HEK293 (cell line): Measurements from ENCODE around the gene SHC3.
A peak's percentile ranks its signal among the peaks of the same experiment; 100 is the strongest.

Source experiments
- CTCF ChIA-PET: fragments of 350-600 bp; formaldehyde crosslinking; extraction: SDS; loops from one replicate; lab custom pipeline; 2021; ENCODE audit warnings: antibody characterized with exemption; lab: Yijun Ruan, JAX
- POLR2A ChIA-PET: fragments of 300-600 bp; formaldehyde crosslinking; extraction: SDS; loops from one replicate; lab custom pipeline; 2020; ENCODE audit warnings: antibody characterized with exemption, inconsistent platforms; lab: Yijun Ruan, JAX
- H3K27ac ChIP-seq: fragments of 200-500 bp; sonication (Bioruptor generic); 2 replicates; pipeline ENCODE4 v1.5.1; 2014; ENCODE audit warnings: low read depth, low read length, control low read depth, inconsistent platforms; ENCODE audit errors: extremely low read depth
- H3K36me3 ChIP-seq, 2 experiments: fragments of 200-500 bp in 1 of 2; sonication (Bioruptor generic) in 1 of 2; 1 replicate in 1 of 2; 2 replicates in 1 of 2; pipeline ENCODE4 v1.5.1; 2014 to 2017; ENCODE audit warnings: inconsistent platforms in 2 of 2, low read length in 2 of 2; ENCODE audit not compliant: control insufficient read depth in 2 of 2, insufficient read depth in 1 of 2
- H3K4me1 ChIP-seq: fragments of 200-500 bp; sonication (Bioruptor generic); 2 replicates; pipeline ENCODE4 v1.5.1; 2014; ENCODE audit warnings: mild to moderate bottlenecking, low read length, inconsistent platforms; ENCODE audit not compliant: control insufficient read depth, insufficient read depth
- H3K4me3 ChIP-seq: 2 replicates; pipeline ENCODE4 v1.5.1; 2011; ENCODE audit warnings: low read depth, mild to moderate bottlenecking, control low read depth, low read length, moderate library complexity
- H3K9me3 ChIP-seq: fragments of 200-500 bp; sonication (Bioruptor generic); 2 replicates; pipeline ENCODE4 v1.5.1; 2014; ENCODE audit warnings: low read depth, low read length, inconsistent platforms; ENCODE audit not compliant: control insufficient read depth, insufficient read depth
- EGR2 ChIP-seq: fragments of 450-650 bp; formaldehyde crosslinking; IDR thresholded peaks from 2 replicates; pipeline ENCODE4 v1.5.1; 2016; ENCODE audit warnings: low read depth, missing biosample characterization, missing genetic modification characterization
- GLIS1 ChIP-seq: fragments of 450-650 bp; formaldehyde crosslinking; IDR thresholded peaks from 2 replicates; pipeline ENCODE4 v1.5.1; 2016; ENCODE audit warnings: missing biosample characterization, missing genetic modification characterization
- KLF7 ChIP-seq: fragments of 450-650 bp; formaldehyde crosslinking; IDR thresholded peaks from 2 replicates; pipeline ENCODE4 v1.5.1; 2016; ENCODE audit warnings: missing biosample characterization, missing genetic modification characterization, borderline replicate concordance
- MZF1 ChIP-seq: fragments of 450-650 bp; formaldehyde crosslinking; IDR thresholded peaks from 2 replicates; pipeline ENCODE4 v1.5.1; 2017; ENCODE audit warnings: missing biosample characterization, missing genetic modification characterization, borderline replicate concordance
- REPIN1 ChIP-seq: fragments of 450-650 bp; formaldehyde crosslinking; IDR thresholded peaks from 2 replicates; pipeline ENCODE4 v1.5.1; 2017; ENCODE audit warnings: missing biosample characterization, missing genetic modification characterization, low read depth
- ZBTB1 ChIP-seq: fragments of 450-650 bp; formaldehyde crosslinking; IDR thresholded peaks from 2 replicates; pipeline ENCODE4 v1.5.1; 2016; ENCODE audit warnings: missing biosample characterization, missing genetic modification characterization
- ZBTB8A ChIP-seq: fragments of 450-650 bp; formaldehyde crosslinking; IDR thresholded peaks from 2 replicates; pipeline ENCODE4 v1.5.1; 2016; ENCODE audit warnings: missing biosample characterization, missing genetic modification characterization
- ZIC2 ChIP-seq: fragments of 450-650 bp; formaldehyde crosslinking; IDR thresholded peaks from 2 replicates; pipeline ENCODE4 v1.5.1; 2016; ENCODE audit warnings: missing biosample characterization, missing genetic modification characterization
- ZNF112 ChIP-seq: fragments of 450-650 bp; formaldehyde crosslinking; IDR thresholded peaks from 2 replicates; pipeline ENCODE4 v1.5.0; 2017; ENCODE audit warnings: missing biosample characterization, missing genetic modification characterization
- ZNF324 ChIP-seq: fragments of 450-650 bp; formaldehyde crosslinking; IDR thresholded peaks from 2 replicates; pipeline ENCODE4 v1.5.1; 2016; ENCODE audit warnings: missing biosample characterization, missing genetic modification characterization
- ZNF416 ChIP-seq: fragments of 450-650 bp; formaldehyde crosslinking; IDR thresholded peaks from 2 replicates; pipeline ENCODE4 v1.5.1; 2016; ENCODE audit warnings: missing biosample characterization, missing genetic modification characterization
- ZNF529 ChIP-seq: fragments of 450-650 bp; formaldehyde crosslinking; IDR thresholded peaks from 2 replicates; pipeline ENCODE4 v1.5.1; 2017; ENCODE audit warnings: missing genetic modification characterization, missing biosample characterization; ENCODE audit not compliant: insufficient replicate concordance
- ZNF626 ChIP-seq: fragments of 450-650 bp; sonication (Bioruptor Pico); formaldehyde crosslinking; IDR thresholded peaks from 2 replicates; pipeline ENCODE4 v1.5.1; 2018; ENCODE audit warnings: missing biosample characterization, missing genetic modification characterization, inconsistent platforms
- ZNF654 ChIP-seq: fragments of 450-650 bp; formaldehyde crosslinking; IDR thresholded peaks from 2 replicates; pipeline ENCODE4 v1.5.1; 2016; ENCODE audit warnings: low read depth, missing biosample characterization, missing genetic modification characterization
- ZNF660 ChIP-seq: fragments of 450-650 bp; IDR thresholded peaks from 2 replicates; pipeline ENCODE4 v1.5.1; 2018; ENCODE audit warnings: missing biosample characterization, mild to moderate bottlenecking, missing genetic modification characterization
- ZNF785 ChIP-seq: fragments of 450-650 bp; formaldehyde crosslinking; IDR thresholded peaks from 2 replicates; pipeline ENCODE4 v1.5.1; 2016; ENCODE audit warnings: missing biosample characterization, missing genetic modification characterization
- ZNF843 ChIP-seq: fragments of 450-650 bp; formaldehyde crosslinking; IDR thresholded peaks from 2 replicates; pipeline ENCODE4 v1.5.1; 2016; ENCODE audit warnings: missing biosample characterization, missing genetic modification characterization
- ZSCAN18 ChIP-seq: fragments of 450-650 bp; formaldehyde crosslinking; IDR thresholded peaks from 2 replicates; pipeline ENCODE4 v1.5.1; 2016; ENCODE audit warnings: missing biosample characterization, missing genetic modification characterization
- ZSCAN30 ChIP-seq: fragments of 450-650 bp; IDR thresholded peaks from 2 replicates; pipeline ENCODE4 v1.5.1; 2018; ENCODE audit warnings: missing biosample characterization, mild to moderate bottlenecking, missing genetic modification characterization, moderate library complexity
- TF ChIP-seq, protein P1 (sequence below): fragments of 450-650 bp; formaldehyde crosslinking; IDR thresholded peaks from 2 replicates; pipeline ENCODE4 v1.5.1; 2017; ENCODE audit warnings: missing biosample characterization, missing genetic modification characterization
- TF ChIP-seq, protein P2 (sequence below): fragments of 450-650 bp; IDR thresholded peaks from 2 replicates; pipeline ENCODE4 v1.5.1; 2018; ENCODE audit warnings: missing biosample characterization, missing genetic modification characterization
- TF ChIP-seq, protein P3 (sequence below): fragments of 450-650 bp; formaldehyde crosslinking; IDR thresholded peaks from 2 replicates; pipeline ENCODE4 v1.5.1; 2016; ENCODE audit warnings: missing biosample characterization, missing genetic modification characterization
- TF ChIP-seq, protein P4 (sequence below): fragments of 450-650 bp; formaldehyde crosslinking; IDR thresholded peaks from 2 replicates; pipeline ENCODE4 v1.5.1; 2016; ENCODE audit warnings: missing biosample characterization, missing genetic modification characterization

Gene SHC3

GRCh38 chr9:89001917-89002540 is 176.6 kb downstream of the SHC3 start (continued):
- no peak for TF ChIP-seq ZNF112 (tag by site-specific recombination)

- no peaks in the 10 kb centered on the region for H3K9me3 ChIP-seq
- no peak overlapping the region for H3K27ac ChIP-seq
- no peak for TF ChIP-seq ZNF626 (tag by site-specific recombination)
- TF ChIP-seq ZNF843 (tag by site-specific recombination) = no peak
- no peak for TF ChIP-seq REPIN1 (tag by site-specific recombination)
- TF ChIP-seq MZF1 (tag by site-specific recombination) = no peak
- no peak for TF ChIP-seq ZBTB1
- TF ChIP-seq, protein P1, sequence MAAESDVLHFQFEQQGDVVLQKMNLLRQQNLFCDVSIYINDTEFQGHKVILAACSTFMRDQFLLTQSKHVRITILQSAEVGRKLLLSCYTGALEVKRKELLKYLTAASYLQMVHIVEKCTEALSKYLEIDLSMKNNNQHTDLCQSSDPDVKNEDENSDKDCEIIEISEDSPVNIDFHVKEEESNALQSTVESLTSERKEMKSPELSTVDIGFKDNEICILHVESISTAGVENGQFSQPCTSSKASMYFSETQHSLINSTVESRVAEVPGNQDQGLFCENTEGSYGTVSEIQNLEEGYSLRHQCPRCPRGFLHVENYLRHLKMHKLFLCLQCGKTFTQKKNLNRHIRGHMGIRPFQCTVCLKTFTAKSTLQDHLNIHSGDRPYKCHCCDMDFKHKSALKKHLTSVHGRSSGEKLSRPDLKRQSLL = no peak
- TF ChIP-seq GLIS1 (tag by site-specific recombination) = peak; percentile 80
- TF ChIP-seq KLF7 (tag by site-specific recombination) = no peak
- 0 out of 2 replicates have a peak, but pooled peaks have one; percentile 28 for TF ChIP-seq ZSCAN30 (tag by site-specific recombination)
- peak; percentile 89 for TF ChIP-seq ZNF654 (tag by site-specific recombination)
- no peak for TF ChIP-seq ZSCAN18 (tag by site-specific recombination)
- TF ChIP-seq, protein P2, sequence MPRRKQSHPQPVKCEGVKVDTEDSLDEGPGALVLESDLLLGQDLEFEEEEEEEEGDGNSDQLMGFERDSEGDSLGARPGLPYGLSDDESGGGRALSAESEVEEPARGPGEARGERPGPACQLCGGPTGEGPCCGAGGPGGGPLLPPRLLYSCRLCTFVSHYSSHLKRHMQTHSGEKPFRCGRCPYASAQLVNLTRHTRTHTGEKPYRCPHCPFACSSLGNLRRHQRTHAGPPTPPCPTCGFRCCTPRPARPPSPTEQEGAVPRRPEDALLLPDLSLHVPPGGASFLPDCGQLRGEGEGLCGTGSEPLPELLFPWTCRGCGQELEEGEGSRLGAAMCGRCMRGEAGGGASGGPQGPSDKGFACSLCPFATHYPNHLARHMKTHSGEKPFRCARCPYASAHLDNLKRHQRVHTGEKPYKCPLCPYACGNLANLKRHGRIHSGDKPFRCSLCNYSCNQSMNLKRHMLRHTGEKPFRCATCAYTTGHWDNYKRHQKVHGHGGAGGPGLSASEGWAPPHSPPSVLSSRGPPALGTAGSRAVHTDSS (tag by site-specific recombination) = no peak
- TF ChIP-seq ZNF660 = 0 out of 2 replicates have a peak, but pooled peaks have one; percentile 41
- TF ChIP-seq, protein P3, sequence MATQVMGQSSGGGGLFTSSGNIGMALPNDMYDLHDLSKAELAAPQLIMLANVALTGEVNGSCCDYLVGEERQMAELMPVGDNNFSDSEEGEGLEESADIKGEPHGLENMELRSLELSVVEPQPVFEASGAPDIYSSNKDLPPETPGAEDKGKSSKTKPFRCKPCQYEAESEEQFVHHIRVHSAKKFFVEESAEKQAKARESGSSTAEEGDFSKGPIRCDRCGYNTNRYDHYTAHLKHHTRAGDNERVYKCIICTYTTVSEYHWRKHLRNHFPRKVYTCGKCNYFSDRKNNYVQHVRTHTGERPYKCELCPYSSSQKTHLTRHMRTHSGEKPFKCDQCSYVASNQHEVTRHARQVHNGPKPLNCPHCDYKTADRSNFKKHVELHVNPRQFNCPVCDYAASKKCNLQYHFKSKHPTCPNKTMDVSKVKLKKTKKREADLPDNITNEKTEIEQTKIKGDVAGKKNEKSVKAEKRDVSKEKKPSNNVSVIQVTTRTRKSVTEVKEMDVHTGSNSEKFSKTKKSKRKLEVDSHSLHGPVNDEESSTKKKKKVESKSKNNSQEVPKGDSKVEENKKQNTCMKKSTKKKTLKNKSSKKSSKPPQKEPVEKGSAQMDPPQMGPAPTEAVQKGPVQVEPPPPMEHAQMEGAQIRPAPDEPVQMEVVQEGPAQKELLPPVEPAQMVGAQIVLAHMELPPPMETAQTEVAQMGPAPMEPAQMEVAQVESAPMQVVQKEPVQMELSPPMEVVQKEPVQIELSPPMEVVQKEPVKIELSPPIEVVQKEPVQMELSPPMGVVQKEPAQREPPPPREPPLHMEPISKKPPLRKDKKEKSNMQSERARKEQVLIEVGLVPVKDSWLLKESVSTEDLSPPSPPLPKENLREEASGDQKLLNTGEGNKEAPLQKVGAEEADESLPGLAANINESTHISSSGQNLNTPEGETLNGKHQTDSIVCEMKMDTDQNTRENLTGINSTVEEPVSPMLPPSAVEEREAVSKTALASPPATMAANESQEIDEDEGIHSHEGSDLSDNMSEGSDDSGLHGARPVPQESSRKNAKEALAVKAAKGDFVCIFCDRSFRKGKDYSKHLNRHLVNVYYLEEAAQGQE (tag by site-specific recombination) = no peak
- no peak for TF ChIP-seq ZNF529 (tag by site-specific recombination)
- TF ChIP-seq ZNF324 = no peak
- TF ChIP-seq ZNF416 = no peak
- TF ChIP-seq EGR2 (tag by site-specific recombination) = 0 out of 2 replicates have a peak, but pooled peaks have one; percentile 16
- TF ChIP-seq ZBTB8A = peak; percentile 87
- TF ChIP-seq, protein P4, sequence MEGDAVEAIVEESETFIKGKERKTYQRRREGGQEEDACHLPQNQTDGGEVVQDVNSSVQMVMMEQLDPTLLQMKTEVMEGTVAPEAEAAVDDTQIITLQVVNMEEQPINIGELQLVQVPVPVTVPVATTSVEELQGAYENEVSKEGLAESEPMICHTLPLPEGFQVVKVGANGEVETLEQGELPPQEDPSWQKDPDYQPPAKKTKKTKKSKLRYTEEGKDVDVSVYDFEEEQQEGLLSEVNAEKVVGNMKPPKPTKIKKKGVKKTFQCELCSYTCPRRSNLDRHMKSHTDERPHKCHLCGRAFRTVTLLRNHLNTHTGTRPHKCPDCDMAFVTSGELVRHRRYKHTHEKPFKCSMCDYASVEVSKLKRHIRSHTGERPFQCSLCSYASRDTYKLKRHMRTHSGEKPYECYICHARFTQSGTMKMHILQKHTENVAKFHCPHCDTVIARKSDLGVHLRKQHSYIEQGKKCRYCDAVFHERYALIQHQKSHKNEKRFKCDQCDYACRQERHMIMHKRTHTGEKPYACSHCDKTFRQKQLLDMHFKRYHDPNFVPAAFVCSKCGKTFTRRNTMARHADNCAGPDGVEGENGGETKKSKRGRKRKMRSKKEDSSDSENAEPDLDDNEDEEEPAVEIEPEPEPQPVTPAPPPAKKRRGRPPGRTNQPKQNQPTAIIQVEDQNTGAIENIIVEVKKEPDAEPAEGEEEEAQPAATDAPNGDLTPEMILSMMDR (tag by site-specific recombination) = peak; percentile 74
- no peak for TF ChIP-seq ZNF785
- peak; percentile 69 for TF ChIP-seq ZIC2 (tag by site-specific recombination)
- CTCF ChIA-PET = interaction anchor here (0.6 to 1.6 kb wide), 15 partner anchors 8 to 464 kb away, joined by 3 to 8 read pairs (median 4); no protein-coding TSS in a partner anchor
- H3K4me1 ChIP-seq = no peaks in the 10 kb centered on the region
- H3K4me3 ChIP-seq = no peak overlapping the region
- peaks cover 0 to 31% of the 10 kb centered on the region in 2 experiments; a peak in 1 of 3 replicates for H3K36me3 ChIP-seq
- POLR2A ChIA-PET = interaction anchor here (0.6 to 0.9 kb wide), 2 partner anchors 341 to 514 kb away, joined by 3 read pairs; no protein-coding TSS in a partner anchor
Observed at GRCh38 chr9:89000973-89001916, 177.4 kb downstream of the SHC3 start.
